Measurements from ENCODE around the gene ZXDC. TPM values are rescaled to one million over a fixed set of nuclear protein-coding genes. Genes with fewer than 3 reads are reported as not detected.

ZXDC gene
- total and polyA plus RNA-seq, 9 of the 15 experiments (the other 6 are each of a cell fraction or from before 2014, with no cell fraction given) = 0.59 to 13.4 (median 7.3) TPM

- Histone ChIP-seq H3K9me3 (replicated peaks; ENCODE audit: control insufficient read depth, insufficient read depth, low read depth, low read length) (no peaks in the 10 kb centered on the region), H3K36me3 (ENCODE audit: control insufficient read depth, insufficient read depth, low read length) (no peaks in the 10 kb centered on the region), H3K27me3 (ENCODE audit: control insufficient read depth in 2 of 2, insufficient read depth in 2 of 2, low read length in 2 of 2) (peaks cover 10 to 45% of the 10 kb centered on the region in 2 experiments; a peak in 4 of 5 replicates), H3K4me3 (no peak overlapping the region), H3K4me1 (replicated peaks in 1 of 2; ENCODE audit: control insufficient read depth in 2 of 2, insufficient read depth in 2 of 2, low read length in 2 of 2) (no peaks in the 10 kb centered on the region; a peak in 1 of 5 replicates), H3K9me1 (ENCODE audit: control insufficient read depth, insufficient read depth, low read length) (no peaks in the 10 kb centered on the region), H2AFZ (ENCODE audit: low read depth, low read length) (no peak overlapping the region), H3K4me2 (ENCODE audit: insufficient read depth, low read length) (no peak overlapping the region), H3K9ac (ENCODE audit: insufficient read depth in 1 of 2, low read depth in 2 of 2, low read length in 2 of 2) (no peak overlapping the region), H4K20me1 (replicated peaks; ENCODE audit: control insufficient read depth, insufficient read depth, low read length) (no peaks in the 10 kb centered on the region), H3K79me2 (ENCODE audit: control insufficient read depth, insufficient read depth, low read length) (no peaks in the 10 kb centered on the region), H3K27ac (ENCODE audit: extremely low read depth, low read depth, low read length) (no peak overlapping the region)
- DNase-seq (ENCODE audit: extremely low read depth in 1 of 4, low spot score in 3 of 4) (no peak), FAIRE-seq (no peak), ATAC-seq (peak; percentile 56)
- TF ChIP-seq CTCF (IDR thresholded peaks at IDR 0.05 in 2 of 3, conservative IDR thresholded peaks at IDR 0.05 in 1 of 3; ENCODE audit: insufficient read depth in 2 of 3, low read depth in 1 of 3, low read length in 3 of 3) (0 out of 6 replicates have a peak, but pooled peaks of 2 of the 3 experiments have one; percentile 11 to 15), KLF13 (tag; IDR thresholded peaks at IDR 0.05; ENCODE audit: borderline replicate concordance, low read depth) (no peak), CEBPZ (IDR thresholded peaks at IDR 0.05; ENCODE audit: borderline replicate concordance, low read depth, low read length) (no peak)
- POLR2A ChIA-PET = no interaction called here
- no TSS peak for BruUV-seq (replicated peaks)
- CTCF ChIA-PET (ENCODE audit: low intra/inter-chr PET ratio) = no interaction called here
- in situ Hi-C loops (cut with MboI) (no loop called here), intact Hi-C loops (cut with micrococcal nuclease) (no loop called here)
- 40% methylated on average over 14 of the region's 14 CpGs for WGBS (ENCODE audit: insufficient coverage, low coverage, missing lambda C conversion rate)
These were observed 12.5 kb upstream of the ZXDC start for GRCh38 chr3:126488185-126488584.
